Measurements from ENCODE around the gene AMPD1. TPM values are rescaled to one million over a fixed set of nuclear protein-coding genes. Genes with fewer than 3 reads are reported as not detected.

Gene AMPD1
- total and polyA plus RNA-seq, 2 of the 13 experiments (the other 11 are each of a cell fraction or from before 2014, with no cell fraction given) = not detected

GRCh38 chr1:114669562-114670082, 25.7 kb downstream of the AMPD1 start, which contains the start of gene DENND2C (continued):
- TF ChIP-seq ZNF460 (CRISPR knock-in tag; IDR thresholded peaks at IDR 0.05; ENCODE audit: borderline replicate concordance) (no peak), ZSCAN20 (CRISPR knock-in tag; IDR thresholded peaks at IDR 0.05; ENCODE audit: borderline replicate concordance) (no peak), MTA1 (CRISPR knock-in tag; IDR thresholded peaks at IDR 0.05; ENCODE audit: borderline replicate concordance) (0 out of 2 replicates have a peak, but pooled peaks have one; percentile 27), HINFP (CRISPR knock-in tag; IDR thresholded peaks at IDR 0.05; ENCODE audit: low read depth) (peak; percentile 78; the same call in 1 of the 2 replicates), SRF (IDR thresholded peaks at IDR 0.05; ENCODE audit: low read depth, low read length) (no peak), ZNF790 (CRISPR knock-in tag; IDR thresholded peaks at IDR 0.05; ENCODE audit: borderline replicate concordance) (0 out of 2 replicates have a peak, but pooled peaks have one; percentile 44), ZMYM4 (CRISPR knock-in tag; IDR thresholded peaks at IDR 0.05) (0 out of 2 replicates have a peak, but pooled peaks have one; percentile 51), SIX4 (CRISPR knock-in tag; IDR thresholded peaks at IDR 0.05) (no peak), ZSCAN21 (CRISPR knock-in tag; IDR thresholded peaks at IDR 0.05; ENCODE audit: borderline replicate concordance) (peak; percentile 67; the same call in 1 of the 2 replicates), ZNF629 (CRISPR knock-in tag; conservative IDR thresholded peaks at IDR 0.05) (no peak), NFE2 (CRISPR knock-in tag; IDR thresholded peaks at IDR 0.05) (no peak), TCF12 (IDR thresholded peaks at IDR 0.05) (no peak), TCF12 (CRISPR knock-in tag; IDR thresholded peaks at IDR 0.05) (no peak), MZF1 (CRISPR knock-in tag; IDR thresholded peaks at IDR 0.05; ENCODE audit: borderline replicate concordance) (no peak), KAT8 (CRISPR knock-in tag; IDR thresholded peaks at IDR 0.05) (no peak), HDAC1 (CRISPR knock-in tag; IDR thresholded peaks at IDR 0.05) (peak; percentile 39; the same call in 1 of the 2 replicates), JUNB (CRISPR knock-in tag; IDR thresholded peaks at IDR 0.05; ENCODE audit: borderline replicate concordance) (no peak), ZNF564 (CRISPR knock-in tag; IDR thresholded peaks at IDR 0.05) (0 out of 2 replicates have a peak, but pooled peaks have one; percentile 41), SALL1 (CRISPR knock-in tag; IDR thresholded peaks at IDR 0.05) (no peak), SUZ12 (IDR thresholded peaks at IDR 0.05; ENCODE audit: low read depth, low read length) (no peak), ZNF543 (CRISPR knock-in tag; IDR thresholded peaks at IDR 0.05) (0 out of 2 replicates have a peak, but pooled peaks have one; percentile 35), BRCA1 (CRISPR knock-in tag; IDR thresholded peaks at IDR 0.05) (no peak)
- TF ChIP-seq, protein P1, sequence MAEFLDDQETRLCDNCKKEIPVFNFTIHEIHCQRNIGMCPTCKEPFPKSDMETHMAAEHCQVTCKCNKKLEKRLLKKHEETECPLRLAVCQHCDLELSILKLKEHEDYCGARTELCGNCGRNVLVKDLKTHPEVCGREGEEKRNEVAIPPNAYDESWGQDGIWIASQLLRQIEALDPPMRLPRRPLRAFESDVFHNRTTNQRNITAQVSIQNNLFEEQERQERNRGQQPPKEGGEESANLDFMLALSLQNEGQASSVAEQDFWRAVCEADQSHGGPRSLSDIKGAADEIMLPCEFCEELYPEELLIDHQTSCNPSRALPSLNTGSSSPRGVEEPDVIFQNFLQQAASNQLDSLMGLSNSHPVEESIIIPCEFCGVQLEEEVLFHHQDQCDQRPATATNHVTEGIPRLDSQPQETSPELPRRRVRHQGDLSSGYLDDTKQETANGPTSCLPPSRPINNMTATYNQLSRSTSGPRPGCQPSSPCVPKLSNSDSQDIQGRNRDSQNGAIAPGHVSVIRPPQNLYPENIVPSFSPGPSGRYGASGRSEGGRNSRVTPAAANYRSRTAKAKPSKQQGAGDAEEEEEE (CRISPR knock-in tag; IDR thresholded peaks at IDR 0.05; ENCODE audit: borderline replicate concordance) = no peak
- TF ChIP-seq, protein P2, sequence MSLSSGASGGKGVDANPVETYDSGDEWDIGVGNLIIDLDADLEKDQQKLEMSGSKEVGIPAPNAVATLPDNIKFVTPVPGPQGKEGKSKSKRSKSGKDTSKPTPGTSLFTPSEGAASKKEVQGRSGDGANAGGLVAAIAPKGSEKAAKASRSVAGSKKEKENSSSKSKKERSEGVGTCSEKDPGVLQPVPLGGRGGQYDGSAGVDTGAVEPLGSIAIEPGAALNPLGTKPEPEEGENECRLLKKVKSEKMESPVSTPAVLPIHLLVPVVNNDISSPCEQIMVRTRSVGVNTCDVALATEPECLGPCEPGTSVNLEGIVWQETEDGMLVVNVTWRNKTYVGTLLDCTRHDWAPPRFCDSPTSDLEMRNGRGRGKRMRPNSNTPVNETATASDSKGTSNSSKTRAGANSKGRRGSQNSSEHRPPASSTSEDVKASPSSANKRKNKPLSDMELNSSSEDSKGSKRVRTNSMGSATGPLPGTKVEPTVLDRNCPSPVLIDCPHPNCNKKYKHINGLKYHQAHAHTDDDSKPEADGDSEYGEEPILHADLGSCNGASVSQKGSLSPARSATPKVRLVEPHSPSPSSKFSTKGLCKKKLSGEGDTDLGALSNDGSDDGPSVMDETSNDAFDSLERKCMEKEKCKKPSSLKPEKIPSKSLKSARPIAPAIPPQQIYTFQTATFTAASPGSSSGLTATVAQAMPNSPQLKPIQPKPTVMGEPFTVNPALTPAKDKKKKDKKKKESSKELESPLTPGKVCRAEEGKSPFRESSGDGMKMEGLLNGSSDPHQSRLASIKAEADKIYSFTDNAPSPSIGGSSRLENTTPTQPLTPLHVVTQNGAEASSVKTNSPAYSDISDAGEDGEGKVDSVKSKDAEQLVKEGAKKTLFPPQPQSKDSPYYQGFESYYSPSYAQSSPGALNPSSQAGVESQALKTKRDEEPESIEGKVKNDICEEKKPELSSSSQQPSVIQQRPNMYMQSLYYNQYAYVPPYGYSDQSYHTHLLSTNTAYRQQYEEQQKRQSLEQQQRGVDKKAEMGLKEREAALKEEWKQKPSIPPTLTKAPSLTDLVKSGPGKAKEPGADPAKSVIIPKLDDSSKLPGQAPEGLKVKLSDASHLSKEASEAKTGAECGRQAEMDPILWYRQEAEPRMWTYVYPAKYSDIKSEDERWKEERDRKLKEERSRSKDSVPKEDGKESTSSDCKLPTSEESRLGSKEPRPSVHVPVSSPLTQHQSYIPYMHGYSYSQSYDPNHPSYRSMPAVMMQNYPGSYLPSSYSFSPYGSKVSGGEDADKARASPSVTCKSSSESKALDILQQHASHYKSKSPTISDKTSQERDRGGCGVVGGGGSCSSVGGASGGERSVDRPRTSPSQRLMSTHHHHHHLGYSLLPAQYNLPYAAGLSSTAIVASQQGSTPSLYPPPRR (CRISPR knock-in tag; IDR thresholded peaks at IDR 0.05; ENCODE audit: borderline replicate concordance) = no peak
